ENCODE measurements around the gene PRKAB1. TPM values are rescaled to one million over a fixed set of nuclear protein-coding genes. Genes with fewer than 3 reads are reported as not detected.

Gene PRKAB1
- total RNA-seq, 1 donor from 2014 or later = 41.2 TPM

DNA sequence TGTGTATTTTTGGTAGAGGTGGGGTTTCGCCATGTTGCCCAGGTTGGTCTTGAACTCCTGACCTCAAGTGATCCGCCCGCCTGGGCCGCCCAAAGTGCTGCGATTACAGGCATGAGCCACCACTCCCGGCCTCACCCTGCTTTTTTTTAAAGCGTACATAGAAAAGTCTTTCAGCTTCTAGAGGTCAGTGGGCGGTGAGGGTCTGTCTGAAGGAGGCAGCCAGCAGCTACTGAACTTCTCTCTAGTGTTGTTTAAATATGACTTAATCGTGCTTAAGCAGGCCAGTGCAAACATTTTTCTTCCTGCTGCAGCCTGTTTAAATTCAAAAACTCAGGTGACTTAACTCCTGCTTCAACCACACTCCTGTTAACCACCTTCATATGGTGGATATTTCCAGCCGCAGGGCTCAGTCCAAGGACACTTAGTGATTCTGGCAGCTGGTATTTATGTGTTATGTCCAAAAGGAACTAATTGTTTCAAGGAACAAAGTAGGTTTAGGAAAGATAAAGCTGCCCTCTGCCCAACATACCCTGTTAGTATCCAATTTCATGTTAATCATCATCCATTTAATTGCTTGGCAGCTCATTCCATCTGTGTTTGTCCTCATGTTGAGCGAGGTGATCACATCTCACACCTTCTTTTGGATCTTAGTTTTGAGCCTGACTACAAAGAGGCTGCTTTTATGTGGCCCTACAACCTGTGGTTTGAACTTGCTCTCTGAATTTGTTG, 2.0 kb downstream of the PRKAB1 start:
- intact Hi-C loops (cut with DNase I) = loop anchor here (5.0 to 10.0 kb wide), 3 partner anchors 417 to 1655 kb away; partner anchors contain the start of genes RFC5 and SUDS3
- H3K27ac ChIP-seq = peak overlapping the region; percentile 2 to 14
- H3K27me3 ChIP-seq = no peaks in the 10 kb centered on the region
- no peak overlapping the region for H3K4me3 ChIP-seq
- H3K4me1 ChIP-seq = peaks cover 0 to 22% of the 10 kb centered on the region in 2 donors
- H3K36me3 ChIP-seq = peaks cover 18 to 39% of the 10 kb centered on the region in 2 donors
- no peak for DNase-seq (ENCODE audit: low spot score in 2 of 2)
- TF ChIP-seq CTCF (IDR thresholded peaks at IDR 0.05) = no peak
- no peaks in the 10 kb centered on the region for H3K9me3 ChIP-seq

GRCh38 chr12:119671070-119671469, 3.1 kb downstream of the PRKAB1 start:
- Histone ChIP-seq H3K36me3 (peaks cover 23 to 50% of the 10 kb centered on the region in 2 donors), H3K9me3 (no peaks in the 10 kb centered on the region), H3K27ac (peak overlapping the region; percentile 2 to 14), H3K27me3 (no peaks in the 10 kb centered on the region), H3K4me1 (peaks cover 0 to 22% of the 10 kb centered on the region in 2 donors), H3K4me3 (no peak overlapping the region)
- intact Hi-C loops (cut with DNase I) = no loop called here
- no peak for TF ChIP-seq CTCF (IDR thresholded peaks at IDR 0.05)
- no peak for DNase-seq (ENCODE audit: low spot score in 2 of 2)

GRCh38 chr12:119672194-119672593, 4.3 kb downstream of the PRKAB1 start:
- H3K4me3 ChIP-seq = no peak overlapping the region
- TF ChIP-seq CTCF (IDR thresholded peaks at IDR 0.05) = no peak
- peaks cover 0 to 14% of the 10 kb centered on the region in 2 donors for H3K4me1 ChIP-seq
- H3K27me3 ChIP-seq = no peaks in the 10 kb centered on the region
- DNase-seq (ENCODE audit: low spot score in 2 of 2) = no peak
- no peak overlapping the region for H3K27ac ChIP-seq
- no peaks in the 10 kb centered on the region for H3K9me3 ChIP-seq
- intact Hi-C loops (cut with DNase I) = no loop called here
- H3K36me3 ChIP-seq = peaks cover 34 to 62% of the 10 kb centered on the region in 2 donors

DNA sequence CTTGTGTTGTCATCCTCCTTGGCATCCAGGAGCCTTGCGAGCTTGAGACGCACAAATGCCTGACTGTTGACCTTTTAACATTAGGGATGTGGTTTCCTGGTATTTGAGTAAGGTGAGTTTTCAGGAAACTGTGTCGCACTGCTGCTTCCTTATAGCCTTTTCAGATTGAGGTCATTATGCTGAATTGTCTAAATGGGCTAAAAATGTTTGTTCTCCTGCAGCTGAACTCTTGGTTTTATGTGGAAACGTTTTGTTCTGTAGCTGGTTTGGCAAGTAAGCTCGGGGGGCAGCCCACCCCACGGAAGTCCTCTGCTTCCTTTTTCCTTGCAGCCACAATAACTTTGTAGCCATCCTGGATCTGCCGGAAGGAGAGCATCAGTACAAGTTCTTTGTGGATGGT, 5.7 kb downstream of the PRKAB1 start:
- H3K36me3 ChIP-seq = peaks cover 48 to 75% of the 10 kb centered on the region in 2 donors
- no peaks in the 10 kb centered on the region for H3K27me3 ChIP-seq
- peak overlapping the region; percentile 14 to 42 for H3K27ac ChIP-seq
- no peaks in the 10 kb centered on the region for H3K9me3 ChIP-seq
- intact Hi-C loops (cut with DNase I) = no loop called here
- H3K4me1 ChIP-seq = peaks cover 0 to 11% of the 10 kb centered on the region in 2 donors
- H3K4me3 ChIP-seq = no peak overlapping the region
- no peak for DNase-seq (ENCODE audit: low spot score in 2 of 2)
- no peak for TF ChIP-seq CTCF (IDR thresholded peaks at IDR 0.05)

GRCh38 chr12:119674560-119674959, 6.6 kb downstream of the PRKAB1 start:
- peaks cover 57 to 84% of the 10 kb centered on the region in 2 donors for H3K36me3 ChIP-seq
- intact Hi-C loops (cut with DNase I) = no loop called here

More at GRCh38 chr12:119674560-119674959, 6.6 kb downstream of the PRKAB1 start:
- Histone ChIP-seq H3K9me3 (no peaks in the 10 kb centered on the region), H3K4me3 (no peak overlapping the region), H3K27ac (peak overlapping the region; percentile 14 to 42), H3K4me1 (peaks cover 0 to 3% of the 10 kb centered on the region in 2 donors), H3K27me3 (no peaks in the 10 kb centered on the region)
- DNase-seq (ENCODE audit: low spot score in 2 of 2) = no peak
- no peak for TF ChIP-seq CTCF (IDR thresholded peaks at IDR 0.05)

All from ascending aorta (tissue), 2 donors.